Activated CD4-positive, alpha-beta T cell treated with anti-CD3 and anti-CD28 coated beads for 24 hours (primary cell): ENCODE measurements around the gene CAMSAP1.

ENCODE experiments used
- DNase-seq, 2 donors: peaks; one replicate each; pipeline ENCODE4 v3.0.0-alpha.2; 2020; ENCODE audit warnings: low read depth in 2 of 2

CAMSAP1 gene

GRCh38 chr9:135791431-135792267 is 115.7 kb downstream of the CAMSAP1 start:
- DNase-seq = no peak

- DNase-seq = no peak
Observed at GRCh38 chr9:135790850-135791249, 116.5 kb downstream of the CAMSAP1 start.

- DNase-seq = no peak
Observed at GRCh38 chr9:135790356-135790755, 117.0 kb downstream of the CAMSAP1 start.

GRCh38 chr9:135789838-135790291 is 117.5 kb downstream of the CAMSAP1 start:
- DNase-seq = no peak

- no peak for DNase-seq
Observed at GRCh38 chr9:135788576-135789300, 118.6 kb downstream of the CAMSAP1 start.

DNA sequence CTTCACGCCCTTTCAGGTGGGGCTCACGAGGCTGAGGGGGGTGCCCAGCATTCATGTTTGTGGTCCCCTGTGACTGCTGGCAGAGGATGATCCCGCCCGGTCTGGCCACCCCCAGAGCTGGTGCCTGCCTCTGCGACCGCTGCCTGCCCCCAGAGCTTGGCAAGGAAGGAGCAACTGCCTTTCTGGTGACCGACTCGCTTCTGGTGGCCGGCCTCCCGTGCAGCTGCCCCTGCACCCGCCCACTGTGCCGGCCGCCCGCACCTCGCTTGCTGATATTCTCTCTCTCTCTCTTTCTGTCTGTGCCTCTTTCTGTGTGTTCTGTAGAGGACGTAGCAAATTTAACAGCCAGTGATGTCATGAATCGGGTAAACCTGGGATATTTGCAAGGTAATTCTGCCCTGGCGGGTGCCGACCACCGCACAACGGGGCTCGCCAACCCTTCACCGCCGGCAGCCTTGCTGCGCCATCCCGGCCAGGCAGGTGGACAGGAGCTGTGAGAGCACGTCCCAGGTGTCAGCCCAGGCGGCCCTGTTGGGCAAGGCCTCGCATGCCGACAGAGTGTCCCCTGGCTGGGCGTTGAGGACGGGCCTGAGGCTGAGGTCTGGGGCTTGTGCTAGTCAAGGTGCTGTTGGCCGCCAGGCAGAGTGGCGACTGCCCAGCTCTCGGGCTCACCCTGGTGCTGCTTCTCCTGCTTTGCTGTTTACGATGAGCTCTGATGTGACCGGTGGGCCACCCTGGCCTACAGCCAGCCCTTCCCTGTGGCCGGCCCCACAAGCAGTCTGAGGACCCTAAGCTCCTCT is 119.4 kb downstream of the CAMSAP1 start:
- DNase-seq = no peak

- DNase-seq = no peak
Observed at GRCh38 chr9:135787317-135787716, 120.0 kb downstream of the CAMSAP1 start.

DNA sequence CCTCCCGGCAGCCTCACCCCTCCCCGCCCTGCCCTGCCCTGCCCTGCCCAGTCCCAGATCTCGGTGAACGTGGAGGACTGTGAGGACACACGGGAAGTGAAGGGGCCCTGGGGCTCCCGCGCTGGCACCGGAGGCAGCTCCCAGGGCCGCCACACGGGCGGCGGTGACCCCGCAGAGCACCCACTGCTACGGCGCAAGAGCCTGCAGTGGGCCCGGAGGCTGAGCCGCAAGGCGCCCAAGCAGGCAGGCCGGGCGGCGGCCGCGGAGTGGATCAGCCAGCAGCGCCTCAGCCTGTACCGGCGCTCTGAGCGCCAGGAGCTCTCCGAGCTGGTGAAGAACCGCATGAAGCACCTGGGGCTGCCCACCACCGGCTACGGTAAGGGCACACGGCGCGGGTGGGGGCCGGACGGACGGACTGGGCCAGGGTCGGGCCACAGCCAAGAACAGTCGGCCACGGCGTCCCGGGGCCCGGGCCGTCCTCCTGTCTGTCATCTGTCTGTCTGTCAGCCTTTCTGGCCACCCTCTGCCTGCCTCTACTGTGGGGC is 121.1 kb downstream of the CAMSAP1 start:
- DNase-seq = no peak

GRCh38 chr9:135785013-135785575 is 122.3 kb downstream of the CAMSAP1 start:
- DNase-seq = no peak

DNA sequence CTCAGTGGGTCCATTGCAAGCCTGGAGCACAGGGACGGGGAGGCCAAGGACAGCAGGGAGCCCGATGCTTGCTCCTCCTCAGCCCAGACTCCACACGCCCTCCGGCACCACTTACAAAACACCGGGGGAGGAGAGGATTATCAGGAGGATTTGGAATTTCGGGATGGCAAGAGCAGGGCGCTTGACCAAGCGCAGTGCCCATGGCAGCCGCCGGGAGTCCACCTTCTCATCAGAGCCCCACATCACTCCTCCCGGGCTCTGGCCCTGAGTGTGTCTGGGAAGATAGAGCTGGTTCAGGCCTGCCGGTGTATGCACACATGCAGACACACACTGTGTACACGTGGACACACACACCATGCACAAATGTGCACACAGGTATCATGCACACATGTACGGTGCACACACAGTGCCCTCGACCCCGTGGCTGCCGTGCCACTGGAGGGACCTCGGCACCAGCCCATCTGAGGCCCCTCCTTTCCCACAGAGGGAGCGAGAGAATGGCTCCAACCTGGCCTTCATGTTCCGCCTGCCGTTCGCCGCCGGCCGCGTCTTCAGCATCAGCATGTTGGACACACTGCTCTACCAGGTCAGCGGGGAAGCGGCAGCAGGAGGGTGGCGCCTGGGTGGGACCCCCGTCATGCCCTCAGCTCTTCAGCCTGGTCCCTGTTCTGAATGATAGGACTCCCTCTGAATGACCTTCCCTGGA is 123.7 kb downstream of the CAMSAP1 start:
- DNase-seq = no peak

- DNase-seq = no peak
Observed at GRCh38 chr9:135782946-135783345, 124.4 kb downstream of the CAMSAP1 start.

GRCh38 chr9:135780626-135781025 is 126.7 kb downstream of the CAMSAP1 start:
- DNase-seq = no peak

GRCh38 chr9:135780086-135780485 is 127.3 kb downstream of the CAMSAP1 start:
- no peak for DNase-seq

- DNase-seq = no peak
Observed at GRCh38 chr9:135779571-135779970, 127.8 kb downstream of the CAMSAP1 start.

GRCh38 chr9:135778421-135778820 is 128.9 kb downstream of the CAMSAP1 start:
- no peak for DNase-seq

- DNase-seq = no peak
Observed at GRCh38 chr9:135777623-135778177, 129.6 kb downstream of the CAMSAP1 start.

DNA sequence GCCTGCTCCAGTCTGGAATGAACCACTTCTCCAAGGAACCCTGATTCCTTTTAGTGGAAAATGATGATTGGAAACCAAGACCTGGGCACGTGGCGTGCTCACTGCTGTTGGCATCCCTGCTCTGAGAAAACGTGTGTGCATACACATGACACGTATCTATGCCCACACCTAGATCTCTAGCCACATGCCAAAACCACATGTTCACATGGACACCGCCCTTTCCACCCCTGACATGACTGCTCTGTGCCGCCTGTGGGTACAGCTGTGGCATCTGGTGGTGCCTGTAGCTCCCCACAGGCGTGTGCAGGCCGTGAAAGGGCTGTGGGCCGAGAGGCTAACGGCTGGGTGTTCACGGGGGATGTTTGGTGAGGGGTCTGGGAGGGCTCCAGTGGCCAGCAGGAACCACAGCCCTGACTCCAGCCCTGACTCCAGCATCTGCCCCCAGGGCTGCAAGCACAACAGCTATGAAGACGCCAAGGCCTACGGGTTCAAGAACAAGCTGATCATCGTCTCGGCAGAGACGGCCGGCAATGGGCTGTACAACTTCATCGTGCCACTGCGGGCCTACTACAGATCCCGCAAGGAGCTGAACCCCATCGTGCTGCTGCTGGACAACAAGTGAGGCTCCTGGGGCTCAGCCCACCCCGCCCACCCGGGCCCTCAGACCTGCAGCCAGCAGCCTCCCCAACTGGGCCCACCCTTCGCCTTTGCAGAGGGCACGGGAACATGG is 130.3 kb downstream of the CAMSAP1 start:
- DNase-seq = no peak

DNA sequence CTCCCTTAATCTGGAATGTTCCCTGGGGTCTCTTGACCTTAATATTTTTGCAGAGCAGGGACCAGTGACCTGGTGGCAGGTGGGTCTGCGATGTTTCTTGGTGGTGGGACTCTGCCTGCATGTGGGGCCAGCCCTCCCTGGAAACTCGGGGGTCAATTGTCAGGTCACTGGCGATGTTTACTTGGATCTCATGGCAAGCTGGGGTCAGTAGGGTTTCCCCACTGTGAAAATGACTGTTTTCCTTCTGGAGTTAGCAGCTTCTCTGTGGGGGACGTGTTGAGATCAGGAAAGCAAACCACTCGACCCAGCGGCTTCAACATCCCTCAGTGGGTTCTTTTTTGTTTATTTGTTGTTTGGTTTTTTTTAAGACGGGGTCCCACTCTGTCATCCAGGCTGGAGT is 131.4 kb downstream of the CAMSAP1 start:
- DNase-seq = no peak

GRCh38 chr9:135774794-135775525 is 132.4 kb downstream of the CAMSAP1 start:
- DNase-seq = no peak
